Natural killer cell (primary cell): ENCODE measurements around the gene VPS13D. TPM values are rescaled to one million over a fixed set of nuclear protein-coding genes. Genes with fewer than 3 reads are reported as not detected.

Source experiments
- ATAC-seq, 3 donors: fragments of 150-1000 bp in 2 of 3; fragments of 200-7000 bp in 1 of 3; cut with Tn5 transposase; 1 replicate in 1 of 3; 2 replicates in 2 of 3; pipeline ENCODE4 v1.10.0; 2021; ENCODE audit warnings: mild to moderate bottlenecking in 2 of 3, moderate library complexity in 2 of 3
- DNase-seq, 2 donors: peaks; one replicate each; pipeline versions ENCODE4 v3.0.0 to v3.0.0-alpha.2; 2013 to 2021; ENCODE audit warnings: mixed read lengths in 1 of 2
- H3K27ac ChIP-seq: one replicate; pipeline ENCODE4 v1.5.1; 2013; ENCODE audit warnings: mild to moderate bottlenecking, low read length
- H3K27me3 ChIP-seq: one replicate; pipeline ENCODE4 v1.6.1; 2013; ENCODE audit warnings: low read length; ENCODE audit not compliant: control insufficient read depth, insufficient read depth
- H3K36me3 ChIP-seq: one replicate; pipeline ENCODE4 v1.6.1; 2013; ENCODE audit warnings: low read length; ENCODE audit not compliant: control insufficient read depth, insufficient read depth
- H3K4me1 ChIP-seq: one replicate; pipeline ENCODE4 v1.6.1; 2013; ENCODE audit warnings: low read length; ENCODE audit not compliant: control insufficient read depth, insufficient read depth
- H3K4me3 ChIP-seq: one replicate; pipeline ENCODE4 v1.5.1; 2013; ENCODE audit warnings: low read length
- H3K9me3 ChIP-seq: one replicate; pipeline ENCODE4 v1.6.1; 2013; ENCODE audit warnings: low read length; ENCODE audit not compliant: control insufficient read depth, insufficient read depth
- H3K27ac Mint-ChIP-seq, 2 donors: one replicate each; pipeline ENCODE4 v1.8.0; 2022; ENCODE audit warnings: mild to moderate bottlenecking in 2 of 2, mixed read lengths in 2 of 2, moderate library complexity in 1 of 2
- H3K27me3 Mint-ChIP-seq, 2 donors: one replicate each; pipeline ENCODE4 v1.8.0; 2022; ENCODE audit warnings: low read depth in 2 of 2, mixed read lengths in 2 of 2
- H3K36me3 Mint-ChIP-seq: one replicate; pipeline ENCODE4 v1.8.0; 2022; ENCODE audit warnings: mixed read lengths
- H3K4me1 Mint-ChIP-seq, 2 donors: one replicate each; pipeline ENCODE4 v1.8.0; 2022; ENCODE audit warnings: mixed read lengths in 2 of 2
- H3K4me3 Mint-ChIP-seq: one replicate; pipeline ENCODE4 v1.8.0; 2022; ENCODE audit warnings: mild to moderate bottlenecking, moderate library complexity, mixed read lengths
- H3K9me3 Mint-ChIP-seq, 2 donors: one replicate each; pipeline ENCODE4 v1.8.0; 2022; ENCODE audit warnings: mixed read lengths in 2 of 2
- CTCF ChIP-seq: fragments of 200-600 bp; IDR thresholded peaks from one replicate; pipeline ENCODE4 v1.8.0; 2022; ENCODE audit warnings: antibody characterized with exemption
- WGBS: methylation state at CpG from one replicate; pipeline ENCODE4 v1.1.7; 2013; ENCODE audit warnings: missing lambda C conversion rate; ENCODE audit not compliant: insufficient coverage; 5-methylcytosine and 5-hydroxymethylcytosine counted together
- intact Hi-C: fragments of 100-400 bp; cut with micrococcal nuclease; formaldehyde crosslinking; loops from one replicate; pipeline ENCODE4 v1.14.2; 2022
- total RNA-seq, 4 donors: library from RNA; stranded (reverse); fragments of 120-200 nt in 1 of 4; gene quantifications; one replicate each; pipeline versions ENCODE4 v1.2.3 to v1.2.4, GENCODE V29; 2013 to 2022

The VPS13D gene
- total RNA-seq, 3 donors from 2014 or later (not counting 1 experiment from before 2014, with no cell fraction given), result 66.3 to 94.0 (median 81.7) TPM

- ATAC-seq (no peak), DNase-seq (no peak)
- H3K36me3 Mint-ChIP-seq, result no peaks in the 10 kb centered on the region
- no peak for TF ChIP-seq CTCF
- peaks cover 25 to 32% of the 10 kb centered on the region in 2 donors for H3K4me1 Mint-ChIP-seq
- H3K27me3 ChIP-seq, result no peaks in the 10 kb centered on the region
- H3K4me3 Mint-ChIP-seq, result no peak overlapping the region
- peaks cover 14% of the 10 kb centered on the region for H3K36me3 ChIP-seq
- intact Hi-C loops, result no loop called here
- H3K4me1 ChIP-seq, result peaks cover 20% of the 10 kb centered on the region
- H3K9me3 ChIP-seq, result no peaks in the 10 kb centered on the region
- H3K27me3 Mint-ChIP-seq, result no peaks in the 10 kb centered on the region
- peak overlapping the region; percentile 56 to 90 for H3K27ac Mint-ChIP-seq
- WGBS, result 97% methylated on average over 11 of the region's 11 CpGs
- no peaks in the 10 kb centered on the region for H3K9me3 Mint-ChIP-seq
- no peak overlapping the region for H3K4me3 ChIP-seq
- no peak overlapping the region for H3K27ac ChIP-seq
These were observed 279.0 kb downstream of the VPS13D start for GRCh38 chr1:12508849-12509248.

GRCh38 chr1:12511128-12511484, 281.3 kb downstream of the VPS13D start:
- WGBS, result 73% methylated on average over 3 of the region's 3 CpGs
- DNase-seq, result no peak
- H3K4me3 Mint-ChIP-seq, result peak overlapping the region; percentile 70
- intact Hi-C loops, result no loop called here
- H3K27ac Mint-ChIP-seq, result peak overlapping the region; percentile 90 to 95
- H3K36me3 Mint-ChIP-seq, result no peaks in the 10 kb centered on the region
- TF ChIP-seq CTCF, result no peak
- no peak for ATAC-seq
- Histone ChIP-seq H3K4me1 (peaks cover 20% of the 10 kb centered on the region), H3K36me3 (peaks cover 12% of the 10 kb centered on the region), H3K4me3 (no peak overlapping the region), H3K27me3 (no peaks in the 10 kb centered on the region), H3K27ac (peak overlapping the region; percentile 68), H3K9me3 (no peaks in the 10 kb centered on the region)
- H3K27me3 Mint-ChIP-seq, result no peaks in the 10 kb centered on the region
- H3K9me3 Mint-ChIP-seq, result no peaks in the 10 kb centered on the region
- H3K4me1 Mint-ChIP-seq, result peaks cover 30 to 32% of the 10 kb centered on the region in 2 donors

- Histone ChIP-seq H3K27me3 (no peaks in the 10 kb centered on the region), H3K36me3 (peaks cover 7% of the 10 kb centered on the region), H3K4me1 (peaks cover 20% of the 10 kb centered on the region), H3K4me3 (no peak overlapping the region), H3K9me3 (no peaks in the 10 kb centered on the region), H3K27ac (peak overlapping the region; percentile 68)
- TF ChIP-seq CTCF, result no peak
- Mint-ChIP-seq H3K27ac (peak overlapping the region; percentile 90 to 95), H3K4me1 (peaks cover 30 to 32% of the 10 kb centered on the region in 2 donors), H3K9me3 (no peaks in the 10 kb centered on the region), H3K27me3 (no peaks in the 10 kb centered on the region), H3K4me3 (no peak overlapping the region), H3K36me3 (no peaks in the 10 kb centered on the region)
- ATAC-seq (no peak), DNase-seq (no peak)
- WGBS, result 95% methylated on average over 11 of the region's 13 CpGs
- intact Hi-C loops, result no loop called here
These were observed 282.0 kb downstream of the VPS13D start for GRCh38 chr1:12511516-12512468.
